B cell (primary cell): ENCODE measurements around the gene RECK. TPM values are rescaled to one million over a fixed set of nuclear protein-coding genes. Genes with fewer than 3 reads are reported as not detected.

Experiments used
- ATAC-seq: fragments of 200-7000 bp; cut with Tn5 transposase; one replicate; pipeline ENCODE4 v1.10.0; 2021; ENCODE audit warnings: low read depth, mild to moderate bottlenecking, moderate number of reproducible peaks, moderate library complexity
- CTCF ChIA-PET: fragments of 350-600 bp; sonication (Branson Sonifier 250); formaldehyde crosslinking; loops from one replicate; lab custom pipeline; 2021; ENCODE audit warnings: antibody characterized with exemption, inconsistent platforms; lab: Charles Lee
- POLR2A ChIA-PET: fragments of 350-600 bp; sonication (Branson Sonifier 250); formaldehyde crosslinking; loops from one replicate; lab custom pipeline; 2021; ENCODE audit warnings: antibody characterized with exemption; lab: Charles Lee
- DNase-seq: peaks from one replicate; pipeline ENCODE4 v3.0.0; 2013
- H2AFZ ChIP-seq: 2 replicates; pipeline ENCODE4 v1.6.1; 2012; ENCODE audit warnings: mild to moderate bottlenecking, low read depth, low read length; ENCODE audit not compliant: insufficient read depth, poor library complexity, severe bottlenecking
- H3K27ac ChIP-seq, 2 donors: 1 replicate in 1 of 2; 2 replicates in 1 of 2; pipeline ENCODE4 v1.5.1; 2012 to 2013; ENCODE audit warnings: low read length in 2 of 2, mild to moderate bottlenecking in 2 of 2, moderate library complexity in 1 of 2
- H3K27me3 ChIP-seq, 4 experiments: fragments of 200-600 bp in 1 of 4; sonication (generic) in 1 of 4; replicated peaks in 1 of 4; 1 replicate in 2 of 4; 2 replicates in 2 of 4; pipeline versions ENCODE4 v1.6.1 to v1.7.0; 2013 to 2016; ENCODE audit warnings: low read length in 3 of 4, mild to moderate bottlenecking in 2 of 4, mixed read lengths in 1 of 4, moderate library complexity in 1 of 4; ENCODE audit not compliant: insufficient read depth in 4 of 4, control insufficient read depth in 3 of 4; ENCODE audit errors: control extremely low read depth in 1 of 4
- H3K36me3 ChIP-seq, 2 experiments: replicated peaks in 1 of 2; 1 replicate in 1 of 2; 2 replicates in 1 of 2; pipeline versions ENCODE4 v1.6.1 to v1.7.1; 2013; ENCODE audit warnings: low read length in 1 of 2; ENCODE audit not compliant: insufficient read depth in 2 of 2, control insufficient read depth in 1 of 2; ENCODE audit errors: control extremely low read depth in 1 of 2, extremely low read depth in 1 of 2
- H3K4me1 ChIP-seq, 2 donors: fragments of 200-600 bp in 1 of 2; sonication (generic) in 1 of 2; 1 replicate in 1 of 2; 2 replicates in 1 of 2; pipeline versions ENCODE4 v1.5.1 to v1.6.1; 2013 to 2017; ENCODE audit warnings: low read length in 2 of 2; ENCODE audit not compliant: control insufficient read depth in 2 of 2, insufficient read depth in 2 of 2
- H3K4me2 ChIP-seq: replicated peaks from 2 replicates; pipeline ENCODE3; 2012; ENCODE audit warnings: mild to moderate bottlenecking, low read depth, low read length; ENCODE audit not compliant: poor library complexity, severe bottlenecking
- H3K4me3 ChIP-seq, 5 experiments: fragments of 200-600 bp in 1 of 5; sonication (generic) in 1 of 5; 1 replicate in 3 of 5; 2 replicates in 2 of 5; pipeline versions ENCODE4 v1.5.1 to v1.7.0; 2011 to 2016; ENCODE audit warnings: low read length in 4 of 5, mild to moderate bottlenecking in 4 of 5, low read depth in 2 of 5, control low read depth in 1 of 5, moderate library complexity in 1 of 5; ENCODE audit not compliant: insufficient read depth in 1 of 5; ENCODE audit errors: control extremely low read depth in 1 of 5, extremely low read depth in 1 of 5
- H3K79me2 ChIP-seq: fragments of 200-600 bp; sonication (generic); one replicate; pipeline ENCODE4 v1.6.0; 2016; ENCODE audit warnings: low read length; ENCODE audit not compliant: control insufficient read depth, insufficient read depth
- H3K9ac ChIP-seq: fragments of 200-600 bp; sonication (generic); 2 replicates; pipeline ENCODE4 v1.6.1; 2017; ENCODE audit warnings: mild to moderate bottlenecking, low read length, moderate library complexity
- H3K9me3 ChIP-seq, 3 donors: one replicate each; pipeline versions ENCODE4 v1.6.1 to v1.7.1; 2013; ENCODE audit warnings: low read length in 2 of 3; ENCODE audit not compliant: control insufficient read depth in 2 of 3, insufficient read depth in 1 of 3; ENCODE audit errors: control extremely low read depth in 1 of 3
- H4K20me1 ChIP-seq: 2 replicates; pipeline ENCODE4 v1.6.0; 2012; ENCODE audit warnings: mild to moderate bottlenecking, low read length; ENCODE audit not compliant: insufficient read depth, control insufficient read depth, poor library complexity, severe bottlenecking
- H3K27ac Mint-ChIP-seq: one replicate; pipeline ENCODE4 v1.8.0; 2021; ENCODE audit warnings: mixed read lengths
- H3K27me3 Mint-ChIP-seq: one replicate; pipeline ENCODE4 v1.8.0; 2021; ENCODE audit warnings: mixed read lengths
- H3K4me1 Mint-ChIP-seq: one replicate; pipeline ENCODE4 v1.8.0; 2021; ENCODE audit warnings: mixed read lengths
- H3K4me3 Mint-ChIP-seq: one replicate; pipeline ENCODE4 v1.8.0; 2021; ENCODE audit warnings: mixed read lengths
- H3K9me3 Mint-ChIP-seq: one replicate; pipeline ENCODE4 v1.8.0; 2022; ENCODE audit warnings: mixed read lengths; ENCODE audit not compliant: insufficient read depth
- CTCF ChIP-seq: fragments of 200-600 bp; IDR thresholded peaks from one replicate; pipeline ENCODE4 v1.8.0; 2022; ENCODE audit warnings: antibody characterized with exemption, mild to moderate bottlenecking
- EZH2 ChIP-seq: IDR thresholded peaks from 2 replicates; pipeline ENCODE4 v1.6.1; 2012; ENCODE audit warnings: borderline replicate concordance, low read depth, mild to moderate bottlenecking, moderate library complexity, low read length; ENCODE audit not compliant: insufficient read depth, poor library complexity, severe bottlenecking
- WGBS: methylation state at CpG from one replicate; pipeline ENCODE4 v1.1.5; 2013; ENCODE audit warnings: missing lambda C conversion rate; ENCODE audit not compliant: insufficient coverage; 5-methylcytosine and 5-hydroxymethylcytosine counted together
- intact Hi-C: fragments of 100-400 bp; cut with micrococcal nuclease; formaldehyde crosslinking; loops from one replicate; pipeline ENCODE4 v1.10.0; 2022
- polyA plus RNA-seq: library from polyadenylated mRNA; depleted of rRNA; stranded (reverse); fragments of >200 nt; gene quantifications from 2 replicates; pipeline ENCODE4 v1.2.3, GENCODE V29; 2012
- total RNA-seq, 2 donors: library from RNA; stranded (reverse); fragments of 120-200 nt in 1 of 2; gene quantifications; 1 replicate in 1 of 2; 2 replicates in 1 of 2; pipeline versions ENCODE4 v1.2.3 to v1.2.4, GENCODE V29; 2013 to 2022

The RECK gene
- total and polyA plus RNA-seq, 2 donors (not counting 1 experiment from before 2014, with no cell fraction given), result 5.6 to 7.7 TPM

GRCh38 chr9:36118201-36118600 lies 81.5 kb downstream of the RECK start:
- Histone ChIP-seq H3K27me3 (no peaks in the 10 kb centered on the region), H3K9ac (no peak overlapping the region)

DNA sequence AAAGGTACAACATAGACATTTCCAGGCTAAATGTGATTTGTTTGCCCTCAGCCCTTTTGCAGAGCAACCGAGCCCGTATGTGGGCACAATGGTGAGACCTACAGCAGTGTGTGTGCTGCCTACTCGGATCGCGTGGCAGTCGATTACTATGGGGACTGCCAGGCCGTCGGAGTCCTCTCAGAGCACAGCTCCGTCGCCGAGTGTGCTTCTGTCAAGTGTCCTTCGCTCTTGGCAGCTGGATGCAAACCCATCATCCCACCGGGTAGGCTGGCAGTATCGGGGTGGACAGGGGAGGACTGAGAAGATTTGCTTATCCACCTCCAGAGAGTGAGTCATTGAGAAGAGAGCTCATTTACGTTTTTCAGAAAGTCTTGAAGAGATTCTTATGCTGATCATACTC lies 82.0 kb downstream of the RECK start:
- ChIA-PET POLR2A (interaction anchor here (1.1 kb wide), 1 partner anchor 25 kb away, joined by 3 read pairs; no protein-coding TSS in a partner anchor), CTCF (interaction anchor here (8.3 kb wide), 1 partner anchor 15 kb away, joined by 46 read pairs; no protein-coding TSS in a partner anchor)
- Mint-ChIP-seq H3K4me3 (no peak overlapping the region), H3K9me3 (no peaks in the 10 kb centered on the region), H3K4me1 (no peaks in the 10 kb centered on the region), H3K27me3 (no peaks in the 10 kb centered on the region), H3K27ac (no peak overlapping the region)
- ATAC-seq, result no peak
- H3K9me3 ChIP-seq, result no peaks in the 10 kb centered on the region
- no peak overlapping the region for H3K27ac ChIP-seq
- WGBS, result 97% methylated on average over 14 of the region's 15 CpGs
- H3K36me3 ChIP-seq, result peaks cover 0 to 3% of the 10 kb centered on the region in 2 experiments
- no peak overlapping the region for H3K9ac ChIP-seq
- H4K20me1 ChIP-seq, result no peaks in the 10 kb centered on the region
- no peak overlapping the region for H3K4me3 ChIP-seq
- DNase-seq, result no peak
- H3K79me2 ChIP-seq, result no peaks in the 10 kb centered on the region
- H3K4me2 ChIP-seq, result no peak overlapping the region
- intact Hi-C loops, result no loop called here
- no peaks in the 10 kb centered on the region for H3K27me3 ChIP-seq
- TF ChIP-seq CTCF, result no peak
- TF ChIP-seq EZH2, result no peak
- H2AFZ ChIP-seq, result no peak overlapping the region
- no peaks in the 10 kb centered on the region for H3K4me1 ChIP-seq

More at GRCh38 chr9:36118201-36118600, 81.5 kb downstream of the RECK start:
- ATAC-seq, result no peak
- no peak for DNase-seq
- no peak overlapping the region for H2AFZ ChIP-seq
- Mint-ChIP-seq H3K9me3 (no peaks in the 10 kb centered on the region), H3K27ac (no peak overlapping the region), H3K4me3 (no peak overlapping the region), H3K4me1 (no peaks in the 10 kb centered on the region), H3K27me3 (no peaks in the 10 kb centered on the region)
- ChIA-PET CTCF (interaction anchor here (8.3 kb wide), 1 partner anchor 15 kb away, joined by 46 read pairs; no protein-coding TSS in a partner anchor), POLR2A (interaction anchor here (1.1 kb wide), 1 partner anchor 26 kb away, joined by 3 read pairs; no protein-coding TSS in a partner anchor)
- H3K9me3 ChIP-seq, result no peaks in the 10 kb centered on the region
- WGBS, result no CpG with 5 or more reads among the region's 2 CpGs
- H3K4me3 ChIP-seq, result no peak overlapping the region
- no peaks in the 10 kb centered on the region for H3K4me1 ChIP-seq
- no peak for TF ChIP-seq CTCF
- no peak for TF ChIP-seq EZH2
- intact Hi-C loops, result no loop called here
- no peaks in the 10 kb centered on the region for H4K20me1 ChIP-seq
- no peak overlapping the region for H3K27ac ChIP-seq
- no peak overlapping the region for H3K4me2 ChIP-seq
- H3K79me2 ChIP-seq, result no peaks in the 10 kb centered on the region
- H3K36me3 ChIP-seq, result peaks cover 0 to 3% of the 10 kb centered on the region in 2 experiments
